NB4 (cell line): ENCODE data around the gene DRAXIN.

Experiments
- CTCF ChIP-seq: IDR thresholded peaks from one replicate; pipeline ENCODE4 v1.5.1; 2012; ENCODE audit warnings: low read depth, low read length
- MAX ChIP-seq: IDR thresholded peaks from 2 replicates; pipeline ENCODE4 v1.6.1; 2011; ENCODE audit warnings: low read depth, low read length
- MYC ChIP-seq: IDR thresholded peaks from 2 replicates; pipeline ENCODE4 v1.6.1; 2011; ENCODE audit warnings: low read depth, low read length
- POLR2A ChIP-seq: IDR thresholded peaks from 2 replicates; pipeline ENCODE4 v1.6.1; 2011; ENCODE audit warnings: mild to moderate bottlenecking; ENCODE audit not compliant: insufficient read length; ENCODE audit errors: extremely low read depth

GRCh38 chr1:11748294-11749202 lies 57.0 kb downstream of the DRAXIN start:
- TF ChIP-seq CTCF: no peak
- TF ChIP-seq POLR2A: no peak
- no peak for TF ChIP-seq MAX
- TF ChIP-seq MYC: no peak
